LoVo (cell line): ENCODE data around the gene RNF213.
A peak's percentile ranks its signal among the peaks of the same experiment; 100 is the strongest.

Experiments
- DNase-seq: peaks from one replicate; pipeline ENCODE4 v3.0.0-alpha.2; 2016; ENCODE audit warnings: low spot score

The RNF213 gene

GRCh38 chr17:80260791-80261158 is at the start of gene RNF213:
Gene RNF213 (plus strand): TSS chr17:80260852. CDS start chr17:80263682, 2,830 bp downstream.
- peak; percentile 32 for DNase-seq

- DNase-seq = no peak
These were observed 48.5 kb upstream of the RNF213 start for GRCh38 chr17:80212109-80212508.

DNA sequence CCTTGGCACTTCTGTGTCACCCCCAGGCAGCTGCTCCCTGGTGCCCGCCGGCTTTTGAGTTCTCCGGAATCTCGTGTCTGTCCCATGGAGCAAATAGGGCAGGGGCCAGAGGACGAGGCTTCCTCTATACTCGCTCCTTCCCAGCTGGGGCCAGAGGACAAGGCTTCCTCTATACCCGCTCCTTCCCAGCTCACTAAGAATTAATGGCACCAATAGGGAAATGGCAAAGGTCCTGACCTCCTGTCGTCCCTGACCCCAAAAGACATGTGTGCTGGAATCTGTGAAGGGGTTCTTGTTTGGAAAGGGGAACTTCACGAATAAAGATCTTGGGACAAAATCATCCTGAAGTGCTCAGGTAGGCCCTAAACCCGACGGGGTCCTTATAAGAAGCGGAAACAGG is 48.1 kb upstream of the RNF213 start:
- DNase-seq = no peak

GRCh38 chr17:80212962-80213642 is 47.5 kb upstream of the RNF213 start:
- DNase-seq = no peak

GRCh38 chr17:80213643-80213975 is 47.0 kb upstream of the RNF213 start:
- DNase-seq = no peak

GRCh38 chr17:80214012-80214877 is 46.4 kb upstream of the RNF213 start:
- no peak for DNase-seq

GRCh38 chr17:80214878-80215210 is 45.8 kb upstream of the RNF213 start:
- no peak for DNase-seq

DNA sequence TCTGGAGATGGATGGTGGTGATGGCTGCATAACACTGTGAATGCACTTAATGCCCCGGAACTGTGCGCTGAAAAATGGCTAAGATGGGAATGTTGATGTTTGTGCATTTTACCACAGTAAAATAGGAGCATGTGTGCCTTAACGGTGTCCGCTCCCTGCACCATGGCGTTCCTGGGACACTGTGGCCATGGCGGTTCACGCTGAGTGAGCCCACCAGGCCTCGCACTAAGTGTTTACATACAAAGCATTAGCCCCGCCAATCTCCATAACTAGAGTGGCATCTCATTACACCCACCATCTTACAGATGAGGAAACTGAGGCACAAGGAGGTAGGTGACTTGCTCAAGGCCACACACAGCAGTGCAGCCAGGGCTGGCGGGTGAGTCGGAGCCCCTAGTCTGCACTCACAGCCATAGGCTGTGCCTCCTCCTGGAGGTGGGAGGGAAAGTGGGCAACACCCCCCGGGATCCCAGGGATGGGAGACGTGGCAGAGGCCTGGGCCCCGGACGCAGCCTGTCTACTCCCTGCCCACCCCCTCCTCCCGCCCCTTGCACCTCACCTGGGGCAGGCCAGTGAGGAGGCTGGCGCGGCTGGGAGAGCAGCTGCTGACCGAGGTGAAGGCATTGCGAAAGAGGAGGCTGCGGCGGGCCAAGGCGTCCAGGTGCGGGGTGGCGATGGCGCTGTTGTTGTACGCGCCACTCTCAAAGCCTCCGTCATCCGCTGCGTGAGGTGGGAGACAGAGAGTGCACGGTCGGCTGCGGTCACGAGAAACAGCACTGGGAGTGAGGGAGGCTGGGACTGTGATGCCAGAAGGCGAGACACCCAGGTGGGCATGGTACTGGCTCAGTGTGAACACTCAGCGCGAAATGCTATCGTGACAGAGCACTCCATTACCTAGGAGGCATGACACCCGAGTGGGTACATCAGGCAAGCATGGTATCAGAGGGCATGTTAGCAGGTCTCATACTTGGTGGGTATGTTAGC is 43.9 kb upstream of the RNF213 start:
- DNase-seq = no peak

GRCh38 chr17:80217703-80218362 is 42.8 kb upstream of the RNF213 start:
- no peak for DNase-seq

DNA sequence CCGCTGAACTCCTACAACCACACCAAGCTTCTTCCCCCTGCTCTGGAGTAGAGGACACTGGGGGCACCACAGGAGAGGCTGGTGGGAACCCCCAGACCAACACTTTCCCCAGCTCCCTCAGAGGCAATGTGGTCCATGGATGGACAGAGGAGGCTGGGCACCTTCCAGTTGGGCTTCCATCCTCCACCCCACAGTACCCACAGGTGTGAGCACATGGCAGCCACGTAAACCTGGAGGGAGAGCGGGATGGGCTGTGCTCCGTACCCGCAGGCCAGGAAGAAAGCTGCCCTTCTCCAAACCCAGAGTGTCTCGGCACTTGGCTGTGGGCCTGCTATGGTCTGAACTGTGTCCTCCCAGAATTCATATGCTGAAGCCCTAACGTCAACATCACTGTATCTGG is 42.3 kb upstream of the RNF213 start:
- no peak for DNase-seq

DNA sequence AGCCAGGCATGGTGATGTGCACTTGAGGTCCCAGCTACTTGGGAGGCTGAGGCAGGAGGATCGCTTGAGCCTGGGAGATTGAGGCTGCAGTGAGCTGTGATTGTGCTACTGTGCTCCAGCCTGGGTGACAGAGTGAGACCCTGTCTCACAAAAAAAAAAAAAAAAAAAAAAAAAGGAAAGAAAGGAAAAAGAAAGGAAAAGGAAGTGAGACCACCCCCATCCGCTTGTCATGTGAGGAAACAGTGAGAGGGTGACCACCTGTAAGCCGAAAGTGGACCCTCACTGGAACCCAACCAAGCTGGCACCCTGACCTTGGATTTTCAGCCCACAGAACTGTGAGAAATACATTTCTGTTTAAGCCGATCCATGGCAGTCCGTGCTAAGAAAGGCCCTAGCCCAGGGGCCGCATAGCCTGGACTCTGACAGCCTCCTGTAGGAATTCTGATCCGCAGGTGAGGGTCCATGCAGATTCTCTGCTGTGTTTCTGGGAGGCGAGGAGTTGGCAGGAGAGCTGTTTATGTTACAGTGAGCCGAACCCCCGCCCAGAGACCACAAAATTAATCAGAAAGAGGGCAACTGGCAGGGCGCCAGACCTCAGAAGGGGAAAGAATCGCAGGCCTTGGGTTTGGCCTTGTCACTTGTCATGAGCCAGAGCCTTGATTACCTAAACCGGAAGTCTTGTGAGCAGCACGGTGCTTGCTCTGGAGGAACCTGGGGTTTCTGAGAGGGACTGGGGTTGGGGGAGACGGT is 41.5 kb upstream of the RNF213 start:
- DNase-seq = peak; percentile 85

- no peak for DNase-seq
These were observed 40.9 kb upstream of the RNF213 start for GRCh38 chr17:80219763-80220053.

- peak; percentile 75 for DNase-seq
These were observed 40.5 kb upstream of the RNF213 start, which contains the start of the genes SGSH and SLC26A11 for GRCh38 chr17:80220054-80220735. Gene SGSH (minus strand): TSS chr17:80220333. CDS start chr17:80220313, 20 bp downstream. Gene SLC26A11 (plus strand): TSS chr17:80220427. CDS start chr17:80221561, 1,134 bp downstream.

DNA sequence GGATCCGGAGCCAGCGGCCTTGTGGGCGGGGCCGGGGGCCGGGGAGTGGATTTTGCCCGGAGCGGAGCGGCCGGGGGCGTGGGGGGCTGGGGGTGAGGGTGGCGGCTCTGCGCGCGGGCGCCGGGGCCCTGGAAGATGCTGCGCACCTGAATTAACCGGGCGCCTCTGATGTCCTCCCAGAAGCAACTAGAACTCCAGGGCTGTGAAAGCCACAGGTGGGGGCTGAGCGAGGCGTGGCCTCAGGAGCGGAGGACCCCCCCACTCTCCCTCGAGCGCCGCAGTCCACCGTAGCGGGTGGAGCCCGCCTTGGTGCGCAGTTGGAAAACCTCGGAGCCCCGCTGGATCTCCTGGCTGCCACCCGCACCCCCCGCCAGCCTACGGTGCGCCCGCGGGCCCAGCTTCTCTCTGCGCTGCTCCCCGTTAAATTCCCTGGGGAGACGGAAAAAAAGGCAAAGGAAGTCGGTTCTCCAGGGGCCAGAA is 39.9 kb upstream of the RNF213 start:
- no peak for DNase-seq

DNA sequence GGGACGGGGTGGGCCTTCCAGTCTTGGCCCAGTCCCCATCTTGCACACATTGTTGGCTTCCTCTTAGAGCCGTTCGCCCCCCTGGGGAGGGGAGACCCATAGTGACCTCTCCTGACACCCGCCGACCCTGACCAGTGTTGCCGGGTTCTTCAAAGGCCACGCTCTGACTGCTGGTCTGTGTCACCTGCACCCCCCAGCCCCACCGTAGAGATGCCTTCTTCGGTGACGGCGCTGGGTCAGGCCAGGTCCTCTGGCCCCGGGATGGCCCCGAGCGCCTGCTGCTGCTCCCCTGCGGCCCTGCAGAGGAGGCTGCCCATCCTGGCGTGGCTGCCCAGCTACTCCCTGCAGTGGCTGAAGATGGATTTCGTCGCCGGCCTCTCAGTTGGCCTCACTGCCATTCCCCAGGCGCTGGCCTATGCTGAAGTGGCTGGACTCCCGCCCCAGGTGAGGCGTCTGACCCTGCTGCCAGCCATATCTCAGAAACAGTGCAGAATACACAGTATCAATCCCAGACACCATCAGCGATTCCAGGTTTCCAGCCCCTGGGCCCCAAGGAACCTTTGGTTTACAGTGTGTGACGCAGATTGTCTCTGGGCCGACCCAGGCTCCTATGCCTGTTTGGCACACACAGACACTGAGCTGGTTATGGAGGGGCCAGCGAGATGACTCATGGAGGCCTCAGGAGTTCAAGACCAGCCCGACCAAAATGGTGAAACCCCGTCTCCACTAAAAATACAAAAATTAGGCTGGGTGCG is 39.1 kb upstream of the RNF213 start:
- no peak for DNase-seq

- no peak for DNase-seq
These were observed 38.1 kb upstream of the RNF213 start for GRCh38 chr17:80222376-80223141.

DNA sequence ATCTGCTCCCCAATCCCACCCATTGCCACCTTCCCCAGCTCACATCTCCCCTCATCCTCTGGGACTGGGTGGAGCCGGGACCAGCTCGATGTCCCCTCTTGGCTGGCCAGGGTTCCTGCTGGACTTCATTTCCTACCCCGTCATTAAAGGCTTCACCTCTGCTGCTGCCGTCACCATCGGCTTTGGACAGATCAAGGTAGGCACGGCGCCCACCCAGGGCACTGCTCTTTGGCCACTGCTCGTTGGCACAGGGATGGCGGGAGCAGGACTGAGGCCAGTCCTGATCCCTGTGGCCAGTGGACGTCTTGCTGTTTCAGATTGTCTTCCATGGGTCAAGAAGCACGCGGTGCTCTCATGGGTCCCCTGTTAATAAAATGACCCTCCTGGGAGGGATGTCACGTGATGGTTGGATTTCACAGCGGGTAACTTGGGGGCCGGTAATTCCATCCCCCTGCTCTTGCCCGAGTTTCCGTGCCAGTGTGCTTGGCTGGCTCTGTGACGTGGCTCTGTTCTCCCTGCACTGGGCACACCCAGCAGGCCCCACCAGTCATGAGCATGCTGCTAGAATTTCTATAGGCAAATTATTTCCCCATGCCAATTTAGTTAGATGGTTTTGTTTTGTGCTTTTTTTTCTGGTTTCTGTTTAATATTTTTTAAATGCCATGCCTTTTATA is 37.4 kb upstream of the RNF213 start:
- no peak for DNase-seq

- DNase-seq = no peak
These were observed 36.7 kb upstream of the RNF213 start for GRCh38 chr17:80223838-80224497.
